ENCODE results near the gene ANAPC16.

The ANAPC16 gene

GRCh38 chr10:72283131-72283530 is 67.3 kb downstream of the ANAPC16 start:
- no peak for DNase-seq (ENCODE audit: low spot score)
